ENCODE results near the gene PLEKHA7.

GRCh38 chr11:16764888-16765287 lies 249.3 kb downstream of the PLEKHA7 start:
- no peak for TF ChIP-seq CTCF (IDR thresholded peaks at IDR 0.05 in 4 of 5, conservative IDR thresholded peaks at IDR 0.05 in 1 of 5)
- no peak for TF ChIP-seq POLR2A (IDR thresholded peaks at IDR 0.05)
